ENCODE data around the gene CYP24A1. TPM values are rescaled to one million over a fixed set of nuclear protein-coding genes. Genes with fewer than 3 reads are reported as not detected.

The CYP24A1 gene
- total and polyA plus RNA-seq, 2 donors (not counting 1 experiment from before 2014, with no cell fraction given): not detected

DNA sequence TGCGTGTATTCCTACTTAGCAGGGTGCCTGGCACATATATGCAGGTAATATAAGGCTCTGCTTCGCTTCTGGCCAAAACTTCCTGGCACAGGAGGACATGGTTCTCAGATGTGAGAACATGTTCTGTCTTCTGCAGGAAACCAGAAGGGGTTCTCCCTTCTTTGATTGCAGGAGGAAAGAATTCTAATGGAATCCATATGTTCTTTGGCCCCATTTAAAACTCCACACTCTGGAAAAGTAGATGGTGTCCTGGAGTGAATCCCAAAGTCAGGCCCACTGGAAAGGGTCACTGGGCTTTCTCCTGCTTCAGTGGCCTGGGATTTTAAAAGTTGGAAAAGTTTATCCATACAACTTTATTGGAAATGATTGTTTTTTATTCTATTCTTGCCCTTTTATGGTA is 16.4 kb upstream of the CYP24A1 start:
- H3K27ac ChIP-seq (ENCODE audit: low read length in 2 of 2): no peak overlapping the region
- intact Hi-C loops (cut with micrococcal nuclease): no loop called here
- H3K27ac Mint-ChIP-seq: no peak overlapping the region
- no peaks in the 10 kb centered on the region for H3K4me1 Mint-ChIP-seq
- TF ChIP-seq, protein P1, sequence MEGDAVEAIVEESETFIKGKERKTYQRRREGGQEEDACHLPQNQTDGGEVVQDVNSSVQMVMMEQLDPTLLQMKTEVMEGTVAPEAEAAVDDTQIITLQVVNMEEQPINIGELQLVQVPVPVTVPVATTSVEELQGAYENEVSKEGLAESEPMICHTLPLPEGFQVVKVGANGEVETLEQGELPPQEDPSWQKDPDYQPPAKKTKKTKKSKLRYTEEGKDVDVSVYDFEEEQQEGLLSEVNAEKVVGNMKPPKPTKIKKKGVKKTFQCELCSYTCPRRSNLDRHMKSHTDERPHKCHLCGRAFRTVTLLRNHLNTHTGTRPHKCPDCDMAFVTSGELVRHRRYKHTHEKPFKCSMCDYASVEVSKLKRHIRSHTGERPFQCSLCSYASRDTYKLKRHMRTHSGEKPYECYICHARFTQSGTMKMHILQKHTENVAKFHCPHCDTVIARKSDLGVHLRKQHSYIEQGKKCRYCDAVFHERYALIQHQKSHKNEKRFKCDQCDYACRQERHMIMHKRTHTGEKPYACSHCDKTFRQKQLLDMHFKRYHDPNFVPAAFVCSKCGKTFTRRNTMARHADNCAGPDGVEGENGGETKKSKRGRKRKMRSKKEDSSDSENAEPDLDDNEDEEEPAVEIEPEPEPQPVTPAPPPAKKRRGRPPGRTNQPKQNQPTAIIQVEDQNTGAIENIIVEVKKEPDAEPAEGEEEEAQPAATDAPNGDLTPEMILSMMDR (IDR thresholded peaks at IDR 0.05): no peak
- no peak for TF ChIP-seq EZH2 (IDR thresholded peaks at IDR 0.05; ENCODE audit: borderline replicate concordance, insufficient read depth, low read depth, low read length, poor library complexity, severe bottlenecking)
- no peaks in the 10 kb centered on the region for H3K9me3 ChIP-seq (ENCODE audit: control extremely low read depth in 1 of 3, control insufficient read depth in 2 of 3, insufficient read depth in 1 of 3, low read length in 2 of 3)
- CTCF ChIA-PET: no interaction called here
- no peaks in the 10 kb centered on the region for H3K4me1 ChIP-seq (ENCODE audit: control insufficient read depth in 2 of 2, insufficient read depth in 2 of 2, low read length in 2 of 2)
- no peaks in the 10 kb centered on the region for H4K20me1 ChIP-seq (ENCODE audit: control insufficient read depth, insufficient read depth, low read length, poor library complexity, severe bottlenecking)
- peaks cover 0 to 4% (median 2%) of the 10 kb centered on the region in 4 experiments for H3K27me3 ChIP-seq (replicated peaks in 1 of 4; ENCODE audit: control extremely low read depth in 1 of 4, control insufficient read depth in 3 of 4, insufficient read depth in 4 of 4, low read length in 3 of 4)
- no peak for DNase-seq
- H3K4me3 ChIP-seq (ENCODE audit: control extremely low read depth in 1 of 5, extremely low read depth in 1 of 5, insufficient read depth in 1 of 5, low read depth in 2 of 5, low read length in 4 of 5): no peak overlapping the region
- H3K4me3 Mint-ChIP-seq: no peak overlapping the region
- no peaks in the 10 kb centered on the region for H3K9me3 Mint-ChIP-seq (ENCODE audit: insufficient read depth)
- no peak overlapping the region for H2AFZ ChIP-seq (ENCODE audit: insufficient read depth, low read depth, low read length, poor library complexity, severe bottlenecking)
- peaks cover 21% of the 10 kb centered on the region for H3K27me3 Mint-ChIP-seq
- no peaks in the 10 kb centered on the region for H3K36me3 ChIP-seq (replicated peaks in 1 of 2; ENCODE audit: control extremely low read depth in 1 of 2, control insufficient read depth in 1 of 2, extremely low read depth in 1 of 2, insufficient read depth in 2 of 2, low read length in 1 of 2)
- H3K9ac ChIP-seq (ENCODE audit: low read length): no peak overlapping the region
- no peak for ATAC-seq (ENCODE audit: low read depth)
- no peaks in the 10 kb centered on the region for H3K79me2 ChIP-seq (ENCODE audit: control insufficient read depth, insufficient read depth, low read length)
- POLR2A ChIA-PET: no interaction called here
- 95% methylated on average over 2 of the region's 2 CpGs for WGBS (ENCODE audit: insufficient coverage)
- no peak overlapping the region for H3K4me2 ChIP-seq (replicated peaks; ENCODE audit: low read depth, low read length, poor library complexity, severe bottlenecking)

DNA sequence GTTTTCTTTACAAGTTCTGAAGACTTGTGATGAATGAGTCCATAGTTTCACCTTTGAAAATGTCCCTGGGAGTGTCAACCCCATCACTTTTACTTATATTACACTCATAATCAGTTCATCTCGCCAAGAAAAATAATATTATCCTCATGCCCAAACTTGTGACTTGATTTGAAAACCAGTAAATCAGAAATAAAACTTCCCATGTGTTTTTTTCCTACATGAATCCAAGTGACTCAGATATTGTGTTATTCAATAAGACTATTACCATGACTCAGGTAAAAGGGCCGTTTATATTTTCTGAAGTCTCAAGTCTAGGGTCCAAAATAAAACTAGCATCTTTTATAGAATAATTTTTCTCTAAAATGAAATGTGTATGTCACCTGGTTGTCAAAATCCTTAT is 15.8 kb upstream of the CYP24A1 start:
- H3K27ac ChIP-seq (ENCODE audit: low read length in 2 of 2): no peak overlapping the region
- no peak overlapping the region for H3K4me2 ChIP-seq (replicated peaks; ENCODE audit: low read depth, low read length, poor library complexity, severe bottlenecking)
- TF ChIP-seq, protein P1 (IDR thresholded peaks at IDR 0.05): no peak
- peaks cover 0 to 4% (median 2%) of the 10 kb centered on the region in 4 experiments for H3K27me3 ChIP-seq (replicated peaks in 1 of 4; ENCODE audit: control extremely low read depth in 1 of 4, control insufficient read depth in 3 of 4, insufficient read depth in 4 of 4, low read length in 3 of 4)
- no CpG with 5 or more reads among the region's 2 CpGs for WGBS (ENCODE audit: insufficient coverage)
- no peaks in the 10 kb centered on the region for H3K36me3 ChIP-seq (replicated peaks in 1 of 2; ENCODE audit: control extremely low read depth in 1 of 2, control insufficient read depth in 1 of 2, extremely low read depth in 1 of 2, insufficient read depth in 2 of 2, low read length in 1 of 2)
- DNase-seq (no peak), ATAC-seq (ENCODE audit: low read depth) (no peak)
- Mint-ChIP-seq H3K9me3 (ENCODE audit: insufficient read depth) (no peaks in the 10 kb centered on the region), H3K4me1 (no peaks in the 10 kb centered on the region), H3K27me3 (peaks cover 27% of the 10 kb centered on the region), H3K4me3 (no peak overlapping the region), H3K27ac (no peak overlapping the region)
- no peaks in the 10 kb centered on the region for H3K9me3 ChIP-seq (ENCODE audit: control extremely low read depth in 1 of 3, control insufficient read depth in 2 of 3, insufficient read depth in 1 of 3, low read length in 2 of 3)
- no peaks in the 10 kb centered on the region for H3K4me1 ChIP-seq (ENCODE audit: control insufficient read depth in 2 of 2, insufficient read depth in 2 of 2, low read length in 2 of 2)
- ChIA-PET CTCF (no interaction called here), POLR2A (no interaction called here)
- H3K4me3 ChIP-seq (ENCODE audit: control extremely low read depth in 1 of 5, extremely low read depth in 1 of 5, insufficient read depth in 1 of 5, low read depth in 2 of 5, low read length in 4 of 5): no peak overlapping the region
- intact Hi-C loops (cut with micrococcal nuclease): no loop called here
- no peaks in the 10 kb centered on the region for H3K79me2 ChIP-seq (ENCODE audit: control insufficient read depth, insufficient read depth, low read length)
- H3K9ac ChIP-seq (ENCODE audit: low read length): no peak overlapping the region
- H4K20me1 ChIP-seq (ENCODE audit: control insufficient read depth, insufficient read depth, low read length, poor library complexity, severe bottlenecking): no peaks in the 10 kb centered on the region
- H2AFZ ChIP-seq (ENCODE audit: insufficient read depth, low read depth, low read length, poor library complexity, severe bottlenecking): no peak overlapping the region

All from B cell (primary cell).